ENCODE data around the gene TRIM72.
"Not testable (repeated sequence)": the region's sequence is repeated elsewhere in the genome, so short reads cannot be mapped to it uniquely, and the experiment has no call there.

Gene TRIM72

GRCh38 chr16:31191697-31192428 is 22.1 kb upstream of the TRIM72 start:
- no peak for DNase-seq

- DNase-seq: no peak
Measured at GRCh38 chr16:31192856-31193642, 20.9 kb upstream of the TRIM72 start.

- no peak for DNase-seq
Measured at GRCh38 chr16:31193874-31194273, 20.0 kb upstream of the TRIM72 start.

- no peak for DNase-seq
Measured at GRCh38 chr16:31194898-31195297, 19.0 kb upstream of the TRIM72 start.

GRCh38 chr16:31195861-31196260 is 18.1 kb upstream of the TRIM72 start:
- not testable (repeated sequence) for DNase-seq

GRCh38 chr16:31196324-31197088 is 17.4 kb upstream of the TRIM72 start:
- no peak for DNase-seq

- DNase-seq: no peak
Measured at GRCh38 chr16:31198207-31198882, 15.6 kb upstream of the TRIM72 start.

GRCh38 chr16:31199430-31200041 is 14.4 kb upstream of the TRIM72 start:
- DNase-seq: no peak

- not testable (repeated sequence) for DNase-seq
Measured at GRCh38 chr16:31200111-31200510, 13.8 kb upstream of the TRIM72 start.

- no peak for DNase-seq
Measured at GRCh38 chr16:31200821-31201568, 12.9 kb upstream of the TRIM72 start.

- no peak for DNase-seq
Measured at GRCh38 chr16:31201582-31202413, 12.1 kb upstream of the TRIM72 start.

GRCh38 chr16:31202414-31203375 is 11.2 kb upstream of the TRIM72 start, which contains the start of gene PYCARD:
TSS of gene PYCARD (minus strand) at chr16:31202760. CDS start at chr16:31202690, 70 bp downstream.
- DNase-seq: no peak

- no peak for DNase-seq
Measured at GRCh38 chr16:31204871-31205666, 8.8 kb upstream of the TRIM72 start.

GRCh38 chr16:31206776-31207175 is 7.1 kb upstream of the TRIM72 start:
- no peak for DNase-seq

- no peak for DNase-seq
Measured at GRCh38 chr16:31213342-31213741, 577 bp upstream of the TRIM72 start.

GRCh38 chr16:31214708-31215286 is 878 bp downstream of the TRIM72 start:
- no peak for DNase-seq

GRCh38 chr16:31215287-31216162 is 1.6 kb downstream of the TRIM72 start:
- no peak for DNase-seq
